ENCODE results near the gene FTO.

FTO gene

GRCh38 chr16:54094641-54095040 is 390.7 kb downstream of the FTO start:
- DNase-seq (ENCODE audit: low spot score) = no peak

GRCh38 chr16:54096607-54097006 is 392.7 kb downstream of the FTO start:
- no peak for DNase-seq (ENCODE audit: low spot score)

GRCh38 chr16:54097774-54098173 is 393.8 kb downstream of the FTO start:
- DNase-seq (ENCODE audit: low spot score) = no peak

- DNase-seq (ENCODE audit: low spot score) = no peak
Observed at GRCh38 chr16:54098247-54098646, 394.3 kb downstream of the FTO start.

- DNase-seq (ENCODE audit: low spot score) = no peak
Observed at GRCh38 chr16:54099627-54100026, 395.7 kb downstream of the FTO start.

GRCh38 chr16:54102888-54103866 is 399.2 kb downstream of the FTO start:
- no peak for DNase-seq (ENCODE audit: low spot score)

- no peak for DNase-seq (ENCODE audit: low spot score)
Observed at GRCh38 chr16:54106057-54106456, 402.1 kb downstream of the FTO start.

- DNase-seq (ENCODE audit: low spot score) = no peak
Observed at GRCh38 chr16:54107583-54108202, 403.7 kb downstream of the FTO start.

- no peak for DNase-seq (ENCODE audit: low spot score)
Observed at GRCh38 chr16:54110016-54110981, 406.3 kb downstream of the FTO start.

- no peak for DNase-seq (ENCODE audit: low spot score)
Observed at GRCh38 chr16:54112451-54113206, 408.7 kb downstream of the FTO start.

- no peak for DNase-seq (ENCODE audit: low spot score)
Observed at GRCh38 chr16:54115558-54115957, 411.6 kb downstream of the FTO start.

GRCh38 chr16:54116124-54116655 is 412.2 kb downstream of the FTO start:
- no peak for DNase-seq (ENCODE audit: low spot score)

- DNase-seq (ENCODE audit: low spot score) = no peak
Observed at GRCh38 chr16:54118846-54119245, 414.9 kb downstream of the FTO start.

- DNase-seq (ENCODE audit: low spot score) = no peak
Observed at GRCh38 chr16:54120846-54121480, 417.0 kb downstream of the FTO start.

- no peak for DNase-seq (ENCODE audit: low spot score)
Observed at GRCh38 chr16:54121539-54122295, 417.8 kb downstream of the FTO start.

- no peak for DNase-seq (ENCODE audit: low spot score)
Observed at GRCh38 chr16:54123766-54124165, 419.8 kb downstream of the FTO start.

GRCh38 chr16:54125751-54126655 is 422.0 kb downstream of the FTO start:
- no peak for DNase-seq (ENCODE audit: low spot score)

GRCh38 chr16:54126907-54127306 is 423.0 kb downstream of the FTO start:
- DNase-seq (ENCODE audit: low spot score) = no peak

All from HuH-7.5 (cell line).